ENCODE data around the gene RFNG.

Gene RFNG

GRCh38 chr17:82013341-82013740 is 38.3 kb downstream of the RFNG start:
- no peak overlapping the region for H3K4me3 ChIP-seq (IDR thresholded peaks at IDR 0.05; ENCODE audit: insufficient read depth, low read depth, low read length)
- no peak overlapping the region for H3K27ac ChIP-seq
- TF ChIP-seq CTCF (conservative IDR thresholded peaks at IDR 0.05; ENCODE audit: low read depth, low read length): no peak
- H3K79me2 ChIP-seq (ENCODE audit: insufficient read depth, low read depth): no peaks in the 10 kb centered on the region
- no peak overlapping the region for H2AFZ ChIP-seq (ENCODE audit: low read depth)
- no peaks in the 10 kb centered on the region for H3K36me3 ChIP-seq (ENCODE audit: insufficient read depth)
- no peaks in the 10 kb centered on the region for H4K20me1 ChIP-seq (ENCODE audit: insufficient read depth)
- H3K4me2 ChIP-seq: no peak overlapping the region
- H3K27me3 ChIP-seq (ENCODE audit: insufficient read depth, low read depth): no peaks in the 10 kb centered on the region
- H3K4me1 ChIP-seq (ENCODE audit: low read depth, poor library complexity, severe bottlenecking): no peaks in the 10 kb centered on the region
- no peak overlapping the region for H3K9ac ChIP-seq

- Histone ChIP-seq H3K27ac (no peak overlapping the region), H3K36me3 (ENCODE audit: insufficient read depth) (no peaks in the 10 kb centered on the region), H3K27me3 (ENCODE audit: insufficient read depth, low read depth) (no peaks in the 10 kb centered on the region), H4K20me1 (ENCODE audit: insufficient read depth) (no peaks in the 10 kb centered on the region), H3K4me2 (no peak overlapping the region), H2AFZ (ENCODE audit: low read depth) (no peak overlapping the region), H3K4me3 (IDR thresholded peaks at IDR 0.05; ENCODE audit: insufficient read depth, low read depth, low read length) (no peak overlapping the region), H3K4me1 (ENCODE audit: low read depth, poor library complexity, severe bottlenecking) (no peaks in the 10 kb centered on the region), H3K79me2 (ENCODE audit: insufficient read depth, low read depth) (no peaks in the 10 kb centered on the region), H3K9ac (no peak overlapping the region)
- no peak for TF ChIP-seq CTCF (conservative IDR thresholded peaks at IDR 0.05; ENCODE audit: low read depth, low read length)
Measured at GRCh38 chr17:82012640-82013295, 38.8 kb downstream of the RFNG start.

GRCh38 chr17:82012261-82012639 is 39.4 kb downstream of the RFNG start:
- Histone ChIP-seq H3K79me2 (ENCODE audit: insufficient read depth, low read depth) (no peaks in the 10 kb centered on the region), H3K4me3 (IDR thresholded peaks at IDR 0.05; ENCODE audit: insufficient read depth, low read depth, low read length) (no peak overlapping the region), H3K4me2 (no peak overlapping the region), H3K9ac (no peak overlapping the region), H3K36me3 (ENCODE audit: insufficient read depth) (no peaks in the 10 kb centered on the region), H3K27me3 (ENCODE audit: insufficient read depth, low read depth) (no peaks in the 10 kb centered on the region), H3K4me1 (ENCODE audit: low read depth, poor library complexity, severe bottlenecking) (no peaks in the 10 kb centered on the region), H2AFZ (ENCODE audit: low read depth) (no peak overlapping the region), H4K20me1 (ENCODE audit: insufficient read depth) (no peaks in the 10 kb centered on the region), H3K27ac (no peak overlapping the region)
- no peak for TF ChIP-seq CTCF (conservative IDR thresholded peaks at IDR 0.05; ENCODE audit: low read depth, low read length)

GRCh38 chr17:82011617-82012187 is 39.9 kb downstream of the RFNG start:
- no peak overlapping the region for H3K4me3 ChIP-seq (IDR thresholded peaks at IDR 0.05; ENCODE audit: insufficient read depth, low read depth, low read length)
- H2AFZ ChIP-seq (ENCODE audit: low read depth): no peak overlapping the region
- no peaks in the 10 kb centered on the region for H4K20me1 ChIP-seq (ENCODE audit: insufficient read depth)
- H3K79me2 ChIP-seq (ENCODE audit: insufficient read depth, low read depth): no peaks in the 10 kb centered on the region
- no peaks in the 10 kb centered on the region for H3K36me3 ChIP-seq (ENCODE audit: insufficient read depth)
- H3K9ac ChIP-seq: no peak overlapping the region
- no peaks in the 10 kb centered on the region for H3K27me3 ChIP-seq (ENCODE audit: insufficient read depth, low read depth)
- H3K27ac ChIP-seq: no peak overlapping the region
- no peak overlapping the region for H3K4me2 ChIP-seq
- no peak for TF ChIP-seq CTCF (conservative IDR thresholded peaks at IDR 0.05; ENCODE audit: low read depth, low read length)
- H3K4me1 ChIP-seq (ENCODE audit: low read depth, poor library complexity, severe bottlenecking): no peaks in the 10 kb centered on the region

Measured in KMS-11 (cell line).